CD4-positive, alpha-beta T cell treated with Interleukin-15 for 1 hour (primary cell): Measurements from ENCODE around the gene SIRT3.
A peak's percentile ranks its signal among the peaks of the same experiment; 100 is the strongest.
"Not testable (repeated sequence)": the region's sequence is repeated elsewhere in the genome, so short reads cannot be mapped to it uniquely, and the experiment has no call there.

ENCODE experiments used
- DNase-seq: peaks from one replicate; pipeline ENCODE4 v3.0.0-alpha.2; 2020

Gene SIRT3

GRCh38 chr11:200224-201003, 35.7 kb downstream of the SIRT3 start:
- peak; percentile 13 for DNase-seq

GRCh38 chr11:199782-200181, 36.4 kb downstream of the SIRT3 start:
- DNase-seq = peak; percentile 17

DNA sequence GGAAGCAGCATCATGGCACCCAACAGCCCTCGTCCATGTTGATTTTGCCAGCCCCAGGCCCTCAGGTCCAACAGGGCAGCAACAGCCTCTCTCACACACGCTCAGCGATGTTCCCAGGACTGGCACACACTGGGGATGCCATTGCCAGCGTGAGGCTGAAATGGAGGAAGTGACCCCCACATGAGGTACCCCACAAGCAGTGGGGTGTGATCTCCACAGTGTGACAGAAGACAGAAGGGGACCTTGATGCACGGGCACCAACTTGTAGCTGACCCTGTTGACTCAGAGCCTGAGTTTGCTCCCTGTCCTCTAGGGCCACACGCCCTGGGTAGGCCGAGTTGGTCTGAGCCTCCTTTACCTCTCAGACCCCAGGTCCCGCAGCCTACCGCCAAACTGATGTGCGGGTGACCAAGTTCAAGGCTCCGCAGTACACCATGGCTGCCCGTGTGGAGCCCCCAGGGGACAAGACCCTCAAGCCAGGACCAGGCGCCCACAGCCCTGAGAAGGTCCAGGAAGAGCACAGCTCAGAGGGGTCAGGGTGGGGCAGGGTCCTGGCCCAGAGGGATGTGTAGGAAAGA, 37.0 kb downstream of the SIRT3 start:
- DNase-seq = peak; percentile 15

GRCh38 chr11:198236-198806, 37.8 kb downstream of the SIRT3 start:
- DNase-seq = peak; percentile 13

GRCh38 chr11:197741-198235, 38.4 kb downstream of the SIRT3 start:
- peak; percentile 16 for DNase-seq

DNA sequence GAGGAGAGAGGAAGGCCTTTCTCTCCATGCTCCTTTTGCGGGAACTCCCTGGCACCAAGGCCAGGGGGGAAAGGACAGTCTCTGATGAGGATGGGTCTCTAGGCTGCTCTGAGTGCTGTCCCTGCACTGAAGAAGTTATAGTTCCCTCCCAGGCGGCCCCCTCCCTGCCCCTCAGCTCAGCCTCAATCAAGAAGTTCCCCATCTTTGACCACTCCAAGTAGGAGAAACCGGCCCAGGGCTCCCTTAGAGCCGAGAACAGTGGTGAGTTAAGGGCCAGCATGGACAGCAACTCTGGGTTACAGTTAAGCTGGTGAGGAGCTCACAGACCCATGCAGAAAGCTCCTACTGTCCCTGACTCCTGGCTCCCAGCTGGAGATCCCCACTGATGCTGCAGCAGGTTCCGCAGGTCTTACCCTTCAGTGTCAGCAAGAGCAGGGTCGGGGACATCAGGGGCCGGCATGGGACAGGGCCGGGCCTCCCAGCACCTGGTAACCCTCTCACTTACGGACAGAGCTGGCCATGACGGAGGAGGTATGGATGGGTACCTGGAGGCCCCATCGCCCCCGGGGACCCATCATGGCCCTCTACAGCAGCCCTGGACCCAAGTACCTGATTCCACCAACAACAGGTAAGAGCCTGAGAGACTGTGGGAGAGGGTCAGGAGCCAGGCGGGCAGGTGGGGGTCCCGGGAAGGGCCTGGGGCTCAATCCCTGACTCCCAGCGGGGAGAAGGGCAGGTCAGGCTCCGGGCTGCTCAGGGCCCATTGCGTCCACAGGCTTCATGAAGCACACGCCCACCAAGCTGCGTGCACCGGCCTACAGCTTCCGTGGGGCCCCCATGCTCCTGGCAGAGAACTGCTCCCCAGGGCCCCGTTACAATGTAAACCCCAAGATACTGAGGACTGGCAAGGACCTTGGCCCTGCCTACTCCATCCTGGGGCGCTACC, 39.1 kb downstream of the SIRT3 start:
- no peak for DNase-seq

DNA sequence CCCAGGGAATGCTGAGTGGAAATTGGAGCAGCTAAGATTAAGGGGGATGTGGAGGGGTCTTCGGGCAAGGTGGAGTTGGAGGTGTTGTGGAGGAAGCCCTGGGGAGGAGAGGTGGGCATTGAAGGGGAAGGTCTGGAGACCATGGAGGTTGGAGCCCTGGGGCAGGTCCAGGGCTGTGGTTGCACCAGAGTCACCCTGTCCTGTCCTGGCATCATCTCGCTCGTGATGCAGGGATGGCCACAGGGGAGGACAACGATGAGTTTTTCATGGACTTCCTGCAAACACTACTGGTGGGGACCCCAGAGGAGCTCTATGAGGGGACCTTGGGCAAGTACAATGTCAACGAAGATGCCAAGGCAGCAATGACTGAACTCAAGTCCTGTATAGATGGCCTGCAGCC, 42.7 kb downstream of the SIRT3 start:
- not testable (repeated sequence) for DNase-seq

- not testable (repeated sequence) for DNase-seq
Observed at GRCh38 chr11:192674-193128, 43.4 kb downstream of the SIRT3 start, which contains the start of gene SCGB1C1. TSS of gene SCGB1C1 (plus strand) at chr11:193078. CDS start at chr11:193100, 22 bp downstream.

GRCh38 chr11:191490-192478, 44.4 kb downstream of the SIRT3 start:
- DNase-seq = peak; percentile 32

GRCh38 chr11:190546-190945, 45.6 kb downstream of the SIRT3 start:
- DNase-seq = peak; percentile 13

GRCh38 chr11:189843-190311, 46.3 kb downstream of the SIRT3 start:
- not testable (repeated sequence) for DNase-seq

GRCh38 chr11:189200-189783, 46.9 kb downstream of the SIRT3 start:
- peak; percentile 15 for DNase-seq

DNA sequence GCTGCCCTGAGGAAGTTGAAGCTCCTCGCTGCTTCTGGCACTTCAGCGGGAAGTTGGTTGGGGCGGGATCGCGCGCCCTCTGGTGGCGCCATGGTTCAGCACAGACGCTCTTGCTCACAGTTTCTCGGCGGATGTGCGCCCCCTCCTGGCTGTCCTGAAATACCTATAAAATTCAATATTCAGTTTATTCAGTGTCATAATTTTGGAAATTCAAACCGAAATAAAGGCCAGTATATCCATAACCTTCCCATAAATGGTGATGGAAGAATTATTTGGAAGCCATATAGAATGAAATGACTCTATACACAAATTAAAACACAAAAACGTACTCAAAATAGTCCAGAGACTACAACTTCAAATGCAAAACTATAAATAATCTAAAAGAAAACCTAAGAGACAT, 55.9 kb downstream of the SIRT3 start:
- not testable (repeated sequence) for DNase-seq
